Measurements from ENCODE around the gene NBEAL2.

DNA sequence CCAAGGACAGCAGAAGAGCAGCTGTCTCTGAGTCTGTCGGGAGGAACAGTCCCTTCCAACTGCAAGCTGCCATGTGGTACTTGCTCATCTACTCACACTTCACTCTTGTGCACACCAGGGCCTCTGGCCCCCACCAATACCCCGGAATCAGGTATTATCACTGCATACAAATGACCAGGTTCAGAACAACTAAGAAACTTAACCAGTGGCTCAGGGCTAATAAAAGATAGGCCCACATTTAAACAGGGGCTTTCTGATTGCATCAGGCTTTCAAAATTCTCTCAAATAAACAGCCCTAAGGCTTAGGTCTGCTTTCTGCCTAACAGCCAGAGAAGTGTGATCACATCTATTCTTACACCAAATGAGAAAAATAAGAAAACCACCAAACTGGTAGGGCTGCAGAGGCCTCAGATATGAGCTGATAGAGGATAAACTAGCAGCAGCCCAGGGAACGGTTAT lies 23.6 kb upstream of the NBEAL2 start:
- TF ChIP-seq, protein P1, sequence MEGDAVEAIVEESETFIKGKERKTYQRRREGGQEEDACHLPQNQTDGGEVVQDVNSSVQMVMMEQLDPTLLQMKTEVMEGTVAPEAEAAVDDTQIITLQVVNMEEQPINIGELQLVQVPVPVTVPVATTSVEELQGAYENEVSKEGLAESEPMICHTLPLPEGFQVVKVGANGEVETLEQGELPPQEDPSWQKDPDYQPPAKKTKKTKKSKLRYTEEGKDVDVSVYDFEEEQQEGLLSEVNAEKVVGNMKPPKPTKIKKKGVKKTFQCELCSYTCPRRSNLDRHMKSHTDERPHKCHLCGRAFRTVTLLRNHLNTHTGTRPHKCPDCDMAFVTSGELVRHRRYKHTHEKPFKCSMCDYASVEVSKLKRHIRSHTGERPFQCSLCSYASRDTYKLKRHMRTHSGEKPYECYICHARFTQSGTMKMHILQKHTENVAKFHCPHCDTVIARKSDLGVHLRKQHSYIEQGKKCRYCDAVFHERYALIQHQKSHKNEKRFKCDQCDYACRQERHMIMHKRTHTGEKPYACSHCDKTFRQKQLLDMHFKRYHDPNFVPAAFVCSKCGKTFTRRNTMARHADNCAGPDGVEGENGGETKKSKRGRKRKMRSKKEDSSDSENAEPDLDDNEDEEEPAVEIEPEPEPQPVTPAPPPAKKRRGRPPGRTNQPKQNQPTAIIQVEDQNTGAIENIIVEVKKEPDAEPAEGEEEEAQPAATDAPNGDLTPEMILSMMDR (IDR thresholded peaks at IDR 0.05; ENCODE audit: insufficient read depth, low read length, poor library complexity, severe bottlenecking) = no peak
- TF ChIP-seq EZH2phosphoT487 (conservative IDR thresholded peaks at IDR 0.05; ENCODE audit: low read length) = no peak

Data from SU-DHL-6 (cell line).